Left colon (tissue), 2 donors: ENCODE measurements around the gene UBASH3A. TPM values are rescaled to one million over a fixed set of nuclear protein-coding genes. Genes with fewer than 3 reads are reported as not detected.

Experiments used
- ATAC-seq: fragments of 200-7000 bp; cut with Tn5 transposase; one replicate; pipeline ENCODE4 v1.9.1; 2020; ENCODE audit warnings: mild to moderate bottlenecking, moderate library complexity
- DNase-seq, 2 donors: peaks; one replicate each; pipeline ENCODE4 v3.0.0-alpha.2; 2020
- intact Hi-C, 2 donors: fragments of 100-400 bp; cut with DNase I in 1 of 2; cut with micrococcal nuclease in 1 of 2; formaldehyde crosslinking; loops; one replicate each; pipeline versions ENCODE4 v1.11.2 to v1.14.0; 2022; cut with DNase I, micrococcal nuclease
- long read RNA-seq: library from polyadenylated mRNA; unstranded; transcript quantifications from one replicate; pipeline ENCODE4 v2.0.0, GENCODE V29; 2021
- total RNA-seq, 2 donors: library from RNA; stranded (reverse); fragmentation: NEBNext Ultra II Directional; extraction: Animal tissue kit (Norgen Biotek cat#: 25700); gene quantifications; one replicate each; pipeline ENCODE4 v1.2.1, GENCODE V29; 2021
- donor health status: DM: no; HTN: no; CAD: no.
- donor health status: DM: yes; HTN: yes; CAD: no.

UBASH3A gene
- 1 to 10 TPM in 1 of 2 donors, under 1 TPM in 1; 0.67 to 1.0 TPM for total RNA-seq
- long read RNA-seq = 0 reads

- intact Hi-C loops = no loop called here
- ATAC-seq = peak; percentile 14
- no peak for DNase-seq
These were observed at the start of gene UBASH3A for GRCh38 chr21:42403611-42404231. Gene UBASH3A (plus strand): TSS chr21:42403902. CDS start chr21:42403946, 44 bp downstream.

- intact Hi-C loops = no loop called here
- no peak for DNase-seq
- ATAC-seq = no peak
These were observed 47.7 kb upstream of the UBASH3A start for GRCh38 chr21:42356046-42356445.

GRCh38 chr21:42356650-42357049, 47.1 kb upstream of the UBASH3A start:
- intact Hi-C loops = no loop called here
- no peak for DNase-seq
- no peak for ATAC-seq

- intact Hi-C loops = no loop called here
- ATAC-seq (peak; percentile 84), DNase-seq (no peak)
These were observed 46.4 kb upstream of the UBASH3A start for GRCh38 chr21:42357307-42357706.

GRCh38 chr21:42358261-42358660, 45.4 kb upstream of the UBASH3A start:
- intact Hi-C loops = no loop called here
- DNase-seq = no peak
- no peak for ATAC-seq

- ATAC-seq = no peak
- DNase-seq = no peak
- intact Hi-C loops = no loop called here
These were observed 44.8 kb upstream of the UBASH3A start for GRCh38 chr21:42358937-42359336.

- no peak for DNase-seq
- intact Hi-C loops = no loop called here
- ATAC-seq = no peak
These were observed 43.4 kb upstream of the UBASH3A start for GRCh38 chr21:42360317-42360716.

- no peak for DNase-seq
- no peak for ATAC-seq
- intact Hi-C loops = no loop called here
These were observed 42.4 kb upstream of the UBASH3A start for GRCh38 chr21:42361286-42361685.

- DNase-seq (no peak), ATAC-seq (no peak)
- intact Hi-C loops = no loop called here
These were observed 41.5 kb upstream of the UBASH3A start for GRCh38 chr21:42362198-42362597.

GRCh38 chr21:42362700-42363099, 41.0 kb upstream of the UBASH3A start:
- ATAC-seq (no peak), DNase-seq (no peak)
- intact Hi-C loops = no loop called here

GRCh38 chr21:42363312-42363711, 40.4 kb upstream of the UBASH3A start:
- intact Hi-C loops = no loop called here
- no peak for DNase-seq
- peak; percentile 23 for ATAC-seq

- ATAC-seq = no peak
- intact Hi-C loops = no loop called here
- DNase-seq = no peak
These were observed 39.3 kb upstream of the UBASH3A start for GRCh38 chr21:42364304-42364865.

- ATAC-seq (no peak), DNase-seq (no peak)
- intact Hi-C loops = no loop called here
These were observed 37.9 kb upstream of the UBASH3A start for GRCh38 chr21:42365770-42366169.

- intact Hi-C loops = no loop called here
- DNase-seq = peak; percentile 55 to 76
- ATAC-seq = peak; percentile 82
These were observed 37.3 kb upstream of the UBASH3A start, which contains the start of gene TFF1 for GRCh38 chr21:42366292-42367010. Gene TFF1 (minus strand): TSS chr21:42366535. CDS start chr21:42366495, 40 bp downstream.

GRCh38 chr21:42367367-42368165, 36.1 kb upstream of the UBASH3A start:
- intact Hi-C loops = no loop called here
- peak; percentile 55 for ATAC-seq
- no peak for DNase-seq

- DNase-seq (no peak), ATAC-seq (no peak)
- intact Hi-C loops = no loop called here
These were observed 33.9 kb upstream of the UBASH3A start for GRCh38 chr21:42369821-42370220.

- ATAC-seq (no peak), DNase-seq (no peak)
- intact Hi-C loops = no loop called here
These were observed 32.6 kb upstream of the UBASH3A start for GRCh38 chr21:42370894-42371654.

GRCh38 chr21:42373196-42373907, 30.4 kb upstream of the UBASH3A start:
- intact Hi-C loops = no loop called here
- DNase-seq = no peak
- ATAC-seq = no peak
